Fibroblast of pulmonary artery (primary cell): ENCODE measurements around the gene TUBA4B.

Experiments used
- DNase-seq: peaks from one replicate; pipeline ENCODE4 v3.0.0-alpha.2; 2010; ENCODE audit warnings: low read depth
- H3K4me3 ChIP-seq: replicated peaks from 2 replicates; pipeline ENCODE4 v1.5.1; 2011; ENCODE audit warnings: low read depth, mild to moderate bottlenecking, control low read depth, low read length, moderate library complexity
- TF ChIP-seq, protein P1 (sequence below): IDR thresholded peaks from 2 replicates; pipeline ENCODE4 v1.5.1; 2011; ENCODE audit warnings: mild to moderate bottlenecking, control low read depth, low read length, inconsistent platforms; ENCODE audit errors: missing control alignments

TUBA4B gene

DNA sequence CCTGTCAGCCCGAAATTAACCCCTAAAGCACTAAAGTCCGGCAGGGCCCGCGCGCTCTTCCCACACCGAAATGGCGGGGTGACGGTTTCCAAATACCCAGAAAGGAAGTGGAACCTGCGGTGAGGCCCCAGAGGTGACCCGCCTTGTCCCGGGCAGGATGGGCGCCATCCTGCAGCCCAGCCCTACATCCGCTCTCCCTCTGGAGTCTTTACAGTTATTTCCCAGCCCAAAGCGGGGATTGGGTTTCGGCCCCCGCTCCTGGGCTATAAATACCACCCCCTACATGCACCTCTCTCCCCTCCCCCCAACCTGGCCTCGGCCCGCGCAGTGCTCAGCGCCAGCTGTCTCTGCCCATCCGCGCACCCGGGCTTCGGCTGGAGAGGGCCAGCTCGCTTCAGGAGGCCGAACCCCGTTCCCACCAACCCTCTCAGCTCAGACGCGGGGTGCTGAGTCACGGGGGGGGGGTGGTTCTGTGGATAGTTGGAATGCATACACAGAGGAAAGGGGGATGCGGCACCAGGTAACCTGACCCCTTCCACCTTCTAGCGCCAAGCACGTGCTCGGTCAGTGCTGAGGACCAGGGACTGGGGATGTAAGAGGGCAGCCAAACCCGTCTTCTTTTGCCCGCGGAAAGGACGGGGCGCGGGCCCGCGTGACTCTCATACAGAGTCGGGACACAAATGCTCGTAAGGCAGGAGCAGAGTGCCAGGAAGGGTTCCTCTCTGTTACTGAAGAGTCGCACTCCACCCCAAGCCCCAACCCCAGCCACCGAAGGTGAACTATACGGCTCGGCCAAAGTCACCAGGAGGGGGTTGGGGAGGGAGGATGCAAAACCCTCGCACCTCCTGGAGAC, at the start of gene TUBA4B:
TSS of gene TUBA4B (plus strand) at position 344 of the 853 bp plus-strand sequence. CDS start at position 509, 165 bp downstream.
- peak; percentile 24 for DNase-seq
- H3K4me3 ChIP-seq = peak within 1 kb of the TSS; percentile 65
- TF ChIP-seq, protein P1, sequence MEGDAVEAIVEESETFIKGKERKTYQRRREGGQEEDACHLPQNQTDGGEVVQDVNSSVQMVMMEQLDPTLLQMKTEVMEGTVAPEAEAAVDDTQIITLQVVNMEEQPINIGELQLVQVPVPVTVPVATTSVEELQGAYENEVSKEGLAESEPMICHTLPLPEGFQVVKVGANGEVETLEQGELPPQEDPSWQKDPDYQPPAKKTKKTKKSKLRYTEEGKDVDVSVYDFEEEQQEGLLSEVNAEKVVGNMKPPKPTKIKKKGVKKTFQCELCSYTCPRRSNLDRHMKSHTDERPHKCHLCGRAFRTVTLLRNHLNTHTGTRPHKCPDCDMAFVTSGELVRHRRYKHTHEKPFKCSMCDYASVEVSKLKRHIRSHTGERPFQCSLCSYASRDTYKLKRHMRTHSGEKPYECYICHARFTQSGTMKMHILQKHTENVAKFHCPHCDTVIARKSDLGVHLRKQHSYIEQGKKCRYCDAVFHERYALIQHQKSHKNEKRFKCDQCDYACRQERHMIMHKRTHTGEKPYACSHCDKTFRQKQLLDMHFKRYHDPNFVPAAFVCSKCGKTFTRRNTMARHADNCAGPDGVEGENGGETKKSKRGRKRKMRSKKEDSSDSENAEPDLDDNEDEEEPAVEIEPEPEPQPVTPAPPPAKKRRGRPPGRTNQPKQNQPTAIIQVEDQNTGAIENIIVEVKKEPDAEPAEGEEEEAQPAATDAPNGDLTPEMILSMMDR = no peak

DNA sequence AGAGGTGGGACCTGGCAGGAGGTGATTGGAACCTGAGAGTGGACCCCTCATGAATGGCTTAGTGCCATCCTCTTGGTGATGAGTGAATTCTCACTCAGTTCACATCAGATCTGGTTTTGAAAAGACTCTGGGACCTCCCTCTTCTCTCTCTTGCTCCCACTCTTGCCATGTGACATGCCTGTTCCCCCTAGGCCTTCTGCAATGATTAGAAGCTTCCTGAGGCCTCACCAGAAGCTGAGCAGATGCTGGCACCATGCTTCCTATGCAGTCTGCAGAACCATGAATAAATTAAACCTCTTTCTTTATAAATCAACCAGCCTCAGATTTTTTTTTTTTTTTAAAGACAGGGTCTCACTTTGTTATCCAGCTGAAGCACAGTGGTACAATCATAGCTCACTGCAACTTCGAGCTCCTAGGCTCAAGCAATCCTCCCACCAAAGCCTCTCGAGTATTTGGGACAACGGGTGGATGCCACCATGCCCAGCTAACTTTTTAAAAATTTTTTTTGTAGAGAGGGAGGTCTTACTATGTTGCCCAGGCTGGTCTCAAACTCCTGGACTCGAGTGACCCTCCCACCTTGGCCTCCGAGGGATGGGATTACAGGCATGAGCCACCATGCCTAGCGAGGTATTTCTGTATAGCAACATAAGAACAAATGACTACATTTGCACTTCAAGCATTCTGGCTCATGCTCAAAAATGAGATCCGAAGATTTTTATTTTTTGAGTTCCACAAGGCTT, 48.4 kb upstream of the TUBA4B start:
- H3K4me3 ChIP-seq = no peak overlapping the region
- DNase-seq = no peak
- TF ChIP-seq, protein P1 = no peak

DNA sequence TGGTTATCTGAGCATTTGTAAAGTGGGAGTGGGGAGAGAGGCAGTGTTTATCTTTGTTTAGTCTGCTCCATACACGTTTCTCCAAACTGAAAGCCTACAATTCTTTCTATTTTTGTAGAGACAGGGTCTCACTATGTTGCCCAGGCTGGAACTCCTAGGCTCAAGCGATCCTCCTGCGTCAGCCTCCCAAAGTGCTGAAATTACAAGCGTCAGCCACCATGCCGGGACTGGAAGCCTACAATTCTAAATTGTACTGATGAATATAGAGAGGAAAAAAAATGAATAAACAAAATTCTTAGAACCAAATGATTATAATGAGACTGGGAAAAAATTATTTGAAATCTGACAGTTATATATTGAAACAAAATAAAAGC, 47.9 kb upstream of the TUBA4B start:
- TF ChIP-seq, protein P1 = no peak
- no peak overlapping the region for H3K4me3 ChIP-seq
- no peak for DNase-seq

DNA sequence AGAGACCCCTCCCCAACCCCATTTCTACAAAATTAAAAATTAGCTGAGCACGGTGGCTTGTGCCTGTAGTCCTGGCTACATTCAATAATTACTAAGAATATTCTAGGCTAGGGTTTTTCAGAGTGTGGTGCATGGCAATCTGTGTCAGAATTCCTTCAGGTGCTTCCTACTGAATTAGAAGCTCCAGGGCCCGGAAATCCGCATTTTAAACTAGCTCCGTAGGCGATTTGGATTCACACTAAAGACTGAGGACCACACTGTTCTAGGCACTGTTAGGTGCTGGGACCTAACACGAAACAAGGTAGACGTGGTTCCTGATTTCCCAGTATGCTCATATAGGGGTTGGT, 47.1 kb upstream of the TUBA4B start:
- DNase-seq = no peak
- TF ChIP-seq, protein P1 = no peak
- peak overlapping the region; percentile 73 for H3K4me3 ChIP-seq

DNA sequence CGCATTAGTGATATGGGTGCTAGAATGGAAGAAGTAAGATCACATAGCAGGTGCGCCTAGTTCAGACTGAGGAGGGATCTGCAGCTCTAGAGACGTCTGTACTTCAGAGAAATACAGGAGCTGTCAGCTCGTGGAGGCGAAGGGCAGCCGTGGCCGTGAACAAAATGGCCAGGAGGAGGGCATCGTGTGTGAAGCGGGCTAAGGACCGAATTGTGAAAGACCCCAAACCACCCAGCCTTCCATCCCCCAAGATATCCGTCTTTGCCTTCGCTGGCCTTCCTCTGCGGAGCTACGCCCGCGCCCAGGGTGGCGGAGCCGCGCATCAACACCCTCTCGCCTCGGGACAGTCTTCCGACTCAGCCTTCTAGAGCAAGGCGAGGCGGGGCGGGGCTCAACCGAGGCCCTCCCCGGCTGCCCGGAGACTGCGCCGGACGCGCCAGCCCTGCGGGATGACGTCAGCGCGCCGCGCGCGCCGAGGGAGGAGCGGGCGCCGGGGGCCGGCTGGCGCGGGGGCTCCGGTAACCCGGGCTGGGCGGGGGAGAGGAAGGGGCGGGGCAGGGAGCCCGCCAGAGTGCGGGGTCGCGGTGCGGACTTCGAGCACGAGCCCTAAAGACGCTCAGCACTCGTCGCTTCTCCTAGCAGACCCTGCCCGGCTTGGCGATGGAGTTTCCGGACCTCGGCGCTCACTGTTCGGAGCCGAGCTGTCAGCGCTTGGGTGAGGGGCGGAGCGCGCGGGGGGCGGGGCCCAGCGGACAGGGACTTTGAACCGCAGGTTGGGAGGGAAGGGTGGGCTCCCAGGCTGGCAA, 46.5 kb upstream of the TUBA4B start, which contains the start of gene ZFAND2B:
TSS of gene ZFAND2B (plus strand) at position 455 of the 806 bp plus-strand sequence. CDS start at position 661, 206 bp downstream.
- peak; percentile 92 for DNase-seq
- H3K4me3 ChIP-seq = peak within 1 kb of the TSS; percentile 73
- TF ChIP-seq, protein P1 = peak; percentile 1

DNA sequence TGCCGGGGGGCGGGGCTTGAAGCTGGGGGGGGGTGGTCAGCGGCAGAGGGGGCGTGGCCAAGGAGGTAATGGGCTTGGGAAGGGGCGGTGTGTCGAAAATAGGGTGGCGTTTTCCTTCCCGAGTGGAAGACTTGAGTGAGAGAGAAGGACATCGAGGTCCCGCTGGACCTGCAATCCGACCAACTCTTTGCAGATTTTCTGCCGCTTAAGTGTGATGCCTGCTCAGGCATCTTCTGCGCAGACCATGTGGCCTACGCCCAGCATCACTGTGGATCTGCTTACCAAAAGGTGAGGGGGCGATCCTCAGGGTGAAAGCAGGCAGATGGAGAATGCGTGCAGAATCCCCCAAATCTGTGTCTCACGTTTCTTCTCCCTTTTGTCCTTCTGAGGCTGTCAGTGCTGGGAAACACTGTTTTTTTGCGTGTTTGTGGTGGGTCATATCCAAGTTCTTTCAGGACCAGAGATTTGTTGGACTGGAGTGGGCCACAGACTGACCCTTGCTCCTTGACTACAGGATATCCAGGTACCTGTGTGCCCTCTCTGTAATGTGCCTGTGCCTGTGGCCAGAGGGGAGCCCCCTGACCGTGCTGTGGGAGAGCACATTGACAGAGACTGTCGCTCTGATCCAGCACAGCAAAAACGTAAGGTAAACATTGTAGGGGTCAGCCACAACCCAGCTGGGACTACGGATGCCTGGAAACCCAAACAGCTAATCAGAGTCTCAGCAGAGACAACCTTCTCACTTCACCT, 45.7 kb upstream of the TUBA4B start:
- H3K4me3 ChIP-seq = peak overlapping the region; percentile 73
- DNase-seq = no peak
- TF ChIP-seq, protein P1 = no peak
